Transverse colon (tissue), 4 donors: ENCODE data around the gene MYNN.

Experiments used
- EP300 ChIP-seq: sonication (generic); formaldehyde crosslinking; IDR thresholded peaks from one replicate; pipeline ENCODE4 v1.6.1; 2017; ENCODE audit warnings: antibody characterized with exemption, low read depth
- POLR2A ChIP-seq: fragments of 450-650 bp; IDR thresholded peaks from one replicate; pipeline ENCODE4 v1.6.1; 2016; ENCODE audit warnings: antibody characterized with exemption, mild to moderate bottlenecking, moderate library complexity
- POLR2AphosphoS5 ChIP-seq, 3 donors: sonication (generic); formaldehyde crosslinking; IDR thresholded peaks; one replicate each; pipeline ENCODE4 v1.6.1; 2016; ENCODE audit warnings: antibody characterized with exemption in 3 of 3
- TF ChIP-seq, protein P1 (sequence below), 5 experiments: fragments of 200-600 bp in 3 of 5; fragments of 450-650 bp in 2 of 5; sonication (generic) in 3 of 5; IDR thresholded peaks; 1 replicate in 2 of 5; 2 replicates in 3 of 5; pipeline ENCODE4 v1.5.1; 2016 to 2017; ENCODE audit warnings: antibody characterized with exemption in 5 of 5, inconsistent platforms in 3 of 5, mild to moderate bottlenecking in 2 of 5, moderate library complexity in 1 of 5

DNA sequence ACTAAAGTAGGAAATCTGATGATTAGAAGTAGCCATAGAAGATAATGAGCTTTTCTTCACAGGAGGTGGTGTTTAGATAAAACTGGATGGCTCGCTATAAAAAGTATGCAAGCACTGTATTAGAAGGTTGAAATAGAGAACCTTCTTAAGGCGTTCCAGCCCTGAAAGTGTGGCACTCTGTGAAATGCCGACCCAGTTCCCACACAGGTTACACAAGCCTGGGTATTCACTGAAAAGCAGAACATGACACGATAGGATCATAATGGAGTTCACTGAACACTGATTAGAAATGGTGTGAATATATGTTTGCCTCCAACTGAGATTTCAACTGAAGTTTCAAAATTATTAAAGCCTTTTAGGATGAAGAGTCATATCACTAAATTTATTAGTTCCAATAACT lies 54.5 kb downstream of the MYNN start:
- TF ChIP-seq, protein P1, sequence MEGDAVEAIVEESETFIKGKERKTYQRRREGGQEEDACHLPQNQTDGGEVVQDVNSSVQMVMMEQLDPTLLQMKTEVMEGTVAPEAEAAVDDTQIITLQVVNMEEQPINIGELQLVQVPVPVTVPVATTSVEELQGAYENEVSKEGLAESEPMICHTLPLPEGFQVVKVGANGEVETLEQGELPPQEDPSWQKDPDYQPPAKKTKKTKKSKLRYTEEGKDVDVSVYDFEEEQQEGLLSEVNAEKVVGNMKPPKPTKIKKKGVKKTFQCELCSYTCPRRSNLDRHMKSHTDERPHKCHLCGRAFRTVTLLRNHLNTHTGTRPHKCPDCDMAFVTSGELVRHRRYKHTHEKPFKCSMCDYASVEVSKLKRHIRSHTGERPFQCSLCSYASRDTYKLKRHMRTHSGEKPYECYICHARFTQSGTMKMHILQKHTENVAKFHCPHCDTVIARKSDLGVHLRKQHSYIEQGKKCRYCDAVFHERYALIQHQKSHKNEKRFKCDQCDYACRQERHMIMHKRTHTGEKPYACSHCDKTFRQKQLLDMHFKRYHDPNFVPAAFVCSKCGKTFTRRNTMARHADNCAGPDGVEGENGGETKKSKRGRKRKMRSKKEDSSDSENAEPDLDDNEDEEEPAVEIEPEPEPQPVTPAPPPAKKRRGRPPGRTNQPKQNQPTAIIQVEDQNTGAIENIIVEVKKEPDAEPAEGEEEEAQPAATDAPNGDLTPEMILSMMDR (IDR thresholded peaks at IDR 0.05): no peak
- no peak for TF ChIP-seq POLR2A
- TF ChIP-seq POLR2AphosphoS5 (IDR thresholded peaks at IDR 0.05): no peak
- TF ChIP-seq EP300: no peak
